Measurements from ENCODE around the gene ADGRL1. TPM values are rescaled to one million over a fixed set of nuclear protein-coding genes. Genes with fewer than 3 reads are reported as not detected.
"Not testable (repeated sequence)": the region's sequence is repeated elsewhere in the genome, so short reads cannot be mapped to it uniquely, and the experiment has no call there.

ADGRL1 gene
- total RNA-seq, 2 donors from 2014 or later: 21.0 to 31.2 TPM

- Histone ChIP-seq H3K27me3 (no peaks in the 10 kb centered on the region), H3K4me1 (no peaks in the 10 kb centered on the region), H3K36me3 (no peaks in the 10 kb centered on the region), H3K9me3 (no peaks in the 10 kb centered on the region), H3K27ac (no peak overlapping the region), H3K4me3 (no peak overlapping the region)
- DNase-seq (ENCODE audit: low spot score): no peak
- no peak for TF ChIP-seq CTCF (IDR thresholded peaks at IDR 0.05)
These were observed 22.1 kb downstream of the ADGRL1 start for GRCh38 chr19:14183741-14184350.

GRCh38 chr19:14182476-14182875 lies 23.5 kb downstream of the ADGRL1 start:
- no peak for TF ChIP-seq CTCF (IDR thresholded peaks at IDR 0.05)
- H3K27me3 ChIP-seq: no peaks in the 10 kb centered on the region
- DNase-seq (ENCODE audit: low spot score): no peak
- no peak overlapping the region for H3K27ac ChIP-seq
- no peak overlapping the region for H3K4me3 ChIP-seq
- H3K36me3 ChIP-seq: peaks cover 2% of the 10 kb centered on the region
- H3K4me1 ChIP-seq: no peaks in the 10 kb centered on the region
- no peaks in the 10 kb centered on the region for H3K9me3 ChIP-seq

DNA sequence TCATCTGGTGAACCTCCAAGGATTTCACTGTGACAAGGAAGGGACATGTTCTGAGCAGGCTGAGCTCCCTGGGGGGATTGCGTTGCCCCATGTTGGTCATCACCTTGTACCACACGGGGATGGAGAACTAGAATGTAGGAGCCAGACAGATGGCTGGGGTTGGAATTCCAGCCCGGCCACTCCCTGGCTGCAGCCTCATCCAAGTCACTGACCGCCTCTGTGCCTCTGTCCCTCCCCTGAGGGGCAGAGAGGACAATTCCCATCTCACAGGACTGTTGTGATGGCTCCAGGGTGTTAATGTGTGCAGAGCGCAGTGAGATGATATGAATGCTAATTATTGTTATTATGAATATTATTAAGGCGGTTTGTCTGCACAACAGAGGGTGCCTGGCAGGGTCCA lies 24.1 kb downstream of the ADGRL1 start:
- TF ChIP-seq CTCF (IDR thresholded peaks at IDR 0.05): no peak
- no peak overlapping the region for H3K4me3 ChIP-seq
- no peak overlapping the region for H3K27ac ChIP-seq
- no peaks in the 10 kb centered on the region for H3K9me3 ChIP-seq
- no peaks in the 10 kb centered on the region for H3K4me1 ChIP-seq
- no peak for DNase-seq (ENCODE audit: low spot score)
- H3K27me3 ChIP-seq: no peaks in the 10 kb centered on the region
- peaks cover 8% of the 10 kb centered on the region for H3K36me3 ChIP-seq

DNA sequence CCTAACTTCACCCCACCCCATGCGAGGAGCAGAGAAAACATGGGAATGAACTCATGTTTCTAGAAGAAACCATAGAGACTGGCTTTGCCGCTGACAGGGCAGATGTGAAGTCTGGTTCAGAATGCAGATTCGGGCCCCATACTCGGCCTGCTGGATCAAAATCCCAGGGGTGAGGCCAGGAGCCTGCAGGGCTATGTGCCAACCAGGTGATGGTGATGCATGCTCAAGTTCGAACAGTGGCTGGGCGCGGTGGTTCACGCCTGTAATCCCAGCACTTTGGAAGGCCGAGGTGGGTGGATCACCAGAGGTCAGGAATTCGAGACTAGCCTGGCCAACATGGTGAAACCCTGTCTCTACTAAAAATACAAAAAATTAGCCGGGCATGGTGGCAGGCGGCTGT lies 24.8 kb downstream of the ADGRL1 start:
- H3K27me3 ChIP-seq; H3K27ac ChIP-seq; H3K9me3 ChIP-seq; DNase-seq (ENCODE audit: low spot score); H3K4me3 ChIP-seq; H3K4me1 ChIP-seq: not testable (repeated sequence)
- H3K36me3 ChIP-seq: peaks cover 12% of the 10 kb centered on the region

DNA sequence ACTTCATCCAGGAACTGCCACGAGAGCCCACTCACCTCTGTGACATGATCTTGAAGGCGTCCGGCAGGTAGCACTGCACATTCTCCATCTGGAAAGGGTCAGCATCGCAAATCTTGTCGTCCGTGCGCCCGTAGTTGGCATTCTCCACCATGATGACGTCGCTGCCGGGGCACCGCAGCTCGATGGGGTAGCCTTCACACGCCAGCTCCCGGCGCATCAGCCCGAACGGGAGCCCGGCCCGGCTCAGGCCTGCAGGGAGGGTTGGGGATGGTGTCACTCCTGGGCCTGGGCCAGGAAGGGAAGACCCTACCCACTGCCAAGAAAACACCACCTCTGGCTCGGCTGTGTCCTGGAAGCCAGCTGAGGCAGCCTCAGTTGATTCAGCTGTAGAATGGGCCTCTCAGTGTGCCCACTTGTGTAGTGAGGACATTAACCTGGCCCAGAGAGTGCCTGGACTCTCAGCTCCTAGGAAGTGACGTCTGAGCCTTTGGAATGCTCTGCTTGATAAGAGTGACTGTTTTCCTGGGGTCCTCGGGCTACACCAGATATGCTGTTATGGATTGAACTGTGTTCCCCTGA lies 28.4 kb downstream of the ADGRL1 start:
- DNase-seq (ENCODE audit: low spot score): no peak
- Histone ChIP-seq H3K9me3 (no peaks in the 10 kb centered on the region), H3K4me3 (no peak overlapping the region), H3K36me3 (peaks cover 13% of the 10 kb centered on the region), H3K27ac (no peak overlapping the region), H3K27me3 (no peaks in the 10 kb centered on the region), H3K4me1 (no peaks in the 10 kb centered on the region)
- TF ChIP-seq CTCF (IDR thresholded peaks at IDR 0.05): no peak

GRCh38 chr19:14175351-14175792 lies 30.6 kb downstream of the ADGRL1 start:
- Histone ChIP-seq H3K4me3 (no peak overlapping the region), H3K27me3 (no peaks in the 10 kb centered on the region), H3K36me3 (peaks cover 32% of the 10 kb centered on the region), H3K9me3 (no peaks in the 10 kb centered on the region), H3K27ac (no peak overlapping the region), H3K4me1 (no peaks in the 10 kb centered on the region)
- DNase-seq (ENCODE audit: low spot score): no peak
- no peak for TF ChIP-seq CTCF (IDR thresholded peaks at IDR 0.05)
